GM12865 (cell line): ENCODE measurements around the gene MTPN.

Experiments used
- DNase-seq: peaks from one replicate; pipeline ENCODE4 v3.0.0; 2010; ENCODE audit warnings: low read depth
- H3K4me3 ChIP-seq: 2 replicates; pipeline ENCODE4 v1.5.1; 2011; ENCODE audit warnings: mild to moderate bottlenecking, low read depth, low read length, control low read depth
- TF ChIP-seq, protein P1 (sequence below): IDR thresholded peaks from 2 replicates; pipeline ENCODE4 v1.5.1; 2011; ENCODE audit warnings: low read length, control low read depth, low read depth, inconsistent platforms; ENCODE audit not compliant: insufficient read depth; ENCODE audit errors: missing control alignments

MTPN gene

GRCh38 chr7:136000288-136000913 lies 23.2 kb upstream of the MTPN start:
- TF ChIP-seq, protein P1, sequence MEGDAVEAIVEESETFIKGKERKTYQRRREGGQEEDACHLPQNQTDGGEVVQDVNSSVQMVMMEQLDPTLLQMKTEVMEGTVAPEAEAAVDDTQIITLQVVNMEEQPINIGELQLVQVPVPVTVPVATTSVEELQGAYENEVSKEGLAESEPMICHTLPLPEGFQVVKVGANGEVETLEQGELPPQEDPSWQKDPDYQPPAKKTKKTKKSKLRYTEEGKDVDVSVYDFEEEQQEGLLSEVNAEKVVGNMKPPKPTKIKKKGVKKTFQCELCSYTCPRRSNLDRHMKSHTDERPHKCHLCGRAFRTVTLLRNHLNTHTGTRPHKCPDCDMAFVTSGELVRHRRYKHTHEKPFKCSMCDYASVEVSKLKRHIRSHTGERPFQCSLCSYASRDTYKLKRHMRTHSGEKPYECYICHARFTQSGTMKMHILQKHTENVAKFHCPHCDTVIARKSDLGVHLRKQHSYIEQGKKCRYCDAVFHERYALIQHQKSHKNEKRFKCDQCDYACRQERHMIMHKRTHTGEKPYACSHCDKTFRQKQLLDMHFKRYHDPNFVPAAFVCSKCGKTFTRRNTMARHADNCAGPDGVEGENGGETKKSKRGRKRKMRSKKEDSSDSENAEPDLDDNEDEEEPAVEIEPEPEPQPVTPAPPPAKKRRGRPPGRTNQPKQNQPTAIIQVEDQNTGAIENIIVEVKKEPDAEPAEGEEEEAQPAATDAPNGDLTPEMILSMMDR, result no peak
- H3K4me3 ChIP-seq, result no peak overlapping the region

DNA sequence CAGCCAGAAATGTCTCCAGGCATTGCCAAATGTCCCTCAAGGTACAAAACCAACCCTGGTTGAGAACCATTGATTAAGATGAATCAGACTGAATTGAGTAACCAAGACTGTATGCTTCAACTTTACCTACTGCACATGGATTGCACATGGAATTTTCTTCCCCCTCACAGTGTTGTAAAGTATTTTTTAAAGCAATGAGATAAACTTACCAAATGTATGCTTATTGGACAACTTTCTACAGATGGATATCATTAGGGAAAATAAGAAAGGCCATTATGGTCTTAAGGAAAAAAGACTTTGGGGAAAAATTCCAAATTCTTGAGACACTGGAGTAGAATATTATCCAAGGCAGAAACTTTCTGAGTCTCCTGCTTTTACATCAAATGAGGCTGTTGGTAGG lies 20.9 kb upstream of the MTPN start:
- DNase-seq, result no peak
- H3K4me3 ChIP-seq, result no peak overlapping the region
- TF ChIP-seq, protein P1, result no peak

More at GRCh38 chr7:136000288-136000913, 23.2 kb upstream of the MTPN start:
- DNase-seq, result no peak

- TF ChIP-seq, protein P1, result no peak
- H3K4me3 ChIP-seq, result no peak overlapping the region
- no peak for DNase-seq
Measured at GRCh38 chr7:135995748-135996147, 18.6 kb upstream of the MTPN start.

- TF ChIP-seq, protein P1, result no peak
- DNase-seq, result no peak
- no peak overlapping the region for H3K4me3 ChIP-seq
Measured at GRCh38 chr7:135994466-135995205, 17.5 kb upstream of the MTPN start.

- H3K4me3 ChIP-seq, result no peak overlapping the region
- TF ChIP-seq, protein P1, result no peak
- peak; percentile 24 for DNase-seq
Measured at GRCh38 chr7:135993950-135994349, 16.8 kb upstream of the MTPN start.

DNA sequence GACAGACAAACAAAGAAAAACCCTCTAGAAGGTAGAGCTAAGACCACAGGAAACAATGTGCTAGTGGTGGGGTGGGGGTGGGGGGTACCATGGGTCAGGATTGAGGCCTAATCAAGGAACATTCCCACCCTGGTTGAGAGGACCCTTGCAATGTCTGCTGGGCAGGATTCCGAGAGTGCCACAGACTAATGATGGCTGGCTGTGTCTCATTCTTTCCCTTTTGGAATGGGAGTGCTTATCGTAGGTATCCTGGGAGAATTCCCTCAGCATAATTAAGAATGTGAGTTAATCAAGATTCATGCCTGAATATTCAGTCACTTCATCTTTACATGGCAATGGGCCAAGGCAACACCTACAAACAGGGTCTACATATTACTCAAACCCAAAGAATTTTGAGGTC lies 14.7 kb upstream of the MTPN start:
- H3K4me3 ChIP-seq, result no peak overlapping the region
- TF ChIP-seq, protein P1, result no peak
- no peak for DNase-seq
